VCaP (cell line): ENCODE data around the gene UBXN2A.
"Not testable (repeated sequence)": the region's sequence is repeated elsewhere in the genome, so short reads cannot be mapped to it uniquely, and the experiment has no call there.

Experiments used
- H3K27ac ChIP-seq: fragments of 450-650 bp; 2 replicates; pipeline ENCODE4 v1.5.1; 2017
- TF ChIP-seq, protein P1 (sequence below): fragments of 450-650 bp; conservative IDR thresholded peaks from 2 replicates; pipeline ENCODE4 v1.5.1; 2017; ENCODE audit warnings: mild to moderate bottlenecking, moderate library complexity

Gene UBXN2A

DNA sequence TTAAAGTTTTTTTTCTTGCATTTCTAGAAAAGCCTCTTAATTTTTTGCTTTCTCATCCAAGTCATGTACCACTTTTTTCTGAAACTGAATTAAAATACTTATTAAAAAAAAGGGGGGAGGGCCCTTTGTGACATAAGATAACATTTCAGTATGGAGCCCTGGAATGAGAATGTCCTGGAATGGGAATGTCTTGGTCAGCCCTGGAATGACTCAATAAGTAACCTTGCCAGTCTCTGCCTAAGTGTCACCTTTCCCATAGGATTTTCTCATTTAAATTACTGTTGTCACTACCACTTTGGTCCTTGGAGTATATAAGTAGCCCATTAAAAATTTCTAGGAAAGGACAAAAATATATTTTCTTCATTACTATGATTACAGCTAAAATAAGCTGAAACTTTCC lies 4.7 kb downstream of the UBXN2A start:
- TF ChIP-seq, protein P1, sequence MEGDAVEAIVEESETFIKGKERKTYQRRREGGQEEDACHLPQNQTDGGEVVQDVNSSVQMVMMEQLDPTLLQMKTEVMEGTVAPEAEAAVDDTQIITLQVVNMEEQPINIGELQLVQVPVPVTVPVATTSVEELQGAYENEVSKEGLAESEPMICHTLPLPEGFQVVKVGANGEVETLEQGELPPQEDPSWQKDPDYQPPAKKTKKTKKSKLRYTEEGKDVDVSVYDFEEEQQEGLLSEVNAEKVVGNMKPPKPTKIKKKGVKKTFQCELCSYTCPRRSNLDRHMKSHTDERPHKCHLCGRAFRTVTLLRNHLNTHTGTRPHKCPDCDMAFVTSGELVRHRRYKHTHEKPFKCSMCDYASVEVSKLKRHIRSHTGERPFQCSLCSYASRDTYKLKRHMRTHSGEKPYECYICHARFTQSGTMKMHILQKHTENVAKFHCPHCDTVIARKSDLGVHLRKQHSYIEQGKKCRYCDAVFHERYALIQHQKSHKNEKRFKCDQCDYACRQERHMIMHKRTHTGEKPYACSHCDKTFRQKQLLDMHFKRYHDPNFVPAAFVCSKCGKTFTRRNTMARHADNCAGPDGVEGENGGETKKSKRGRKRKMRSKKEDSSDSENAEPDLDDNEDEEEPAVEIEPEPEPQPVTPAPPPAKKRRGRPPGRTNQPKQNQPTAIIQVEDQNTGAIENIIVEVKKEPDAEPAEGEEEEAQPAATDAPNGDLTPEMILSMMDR, result no peak
- no peak overlapping the region for H3K27ac ChIP-seq

DNA sequence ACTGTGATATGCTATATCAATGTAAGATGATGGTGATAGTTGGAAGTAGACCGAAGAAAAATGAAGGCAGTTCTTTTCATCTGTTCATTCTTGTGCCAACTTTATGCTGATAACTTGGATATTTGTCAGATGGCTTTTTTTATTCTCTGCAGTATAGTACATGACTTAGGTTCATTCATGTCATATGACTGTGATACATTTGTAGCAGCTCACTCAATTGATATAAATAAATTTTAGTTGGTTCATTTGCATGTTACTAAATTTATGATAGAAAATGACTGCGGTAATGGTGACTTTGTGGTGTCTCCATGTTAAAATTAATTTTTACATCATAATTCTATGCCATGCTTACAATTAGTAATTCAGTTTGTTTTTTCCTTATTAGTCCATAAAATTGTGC lies 7.1 kb downstream of the UBXN2A start:
- TF ChIP-seq, protein P1, result no peak
- no peak overlapping the region for H3K27ac ChIP-seq

DNA sequence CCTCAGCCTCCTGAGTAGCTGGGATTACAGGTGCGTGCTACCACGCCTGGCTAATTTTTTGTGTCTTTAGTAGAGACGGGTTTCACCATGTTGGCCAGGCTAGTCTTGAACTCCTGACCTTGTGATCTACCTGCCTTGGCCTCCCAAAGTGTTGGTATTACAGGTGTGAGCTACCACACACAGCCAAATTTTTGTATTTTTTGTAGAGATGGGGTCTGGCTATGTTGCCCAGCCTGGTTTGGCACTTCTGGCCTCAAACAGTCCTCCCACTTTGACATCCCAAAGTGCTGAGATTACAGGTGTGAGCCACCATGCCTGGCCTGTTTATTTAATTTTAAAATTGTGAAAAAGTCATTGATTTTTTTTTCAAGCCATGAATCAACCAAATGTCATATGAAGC lies 12.3 kb downstream of the UBXN2A start:
- H3K27ac ChIP-seq, result not testable (repeated sequence)

DNA sequence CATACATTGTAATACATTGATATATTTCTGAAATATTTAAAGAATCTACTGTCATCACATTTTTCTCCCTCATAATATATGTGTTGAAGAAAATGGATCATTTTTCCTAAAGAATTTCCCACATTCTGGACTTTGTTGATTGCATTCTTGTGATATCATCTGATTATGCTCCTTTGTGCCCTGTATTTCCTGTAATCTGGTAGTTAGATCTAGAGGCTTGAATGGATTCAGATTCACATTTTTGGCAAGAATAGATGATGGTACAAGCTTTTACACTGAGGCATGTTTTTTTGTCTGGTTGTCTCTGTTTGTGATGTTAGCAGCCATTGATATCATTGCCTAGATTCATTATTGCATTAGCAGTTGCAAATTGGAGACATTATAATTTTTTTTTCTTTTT lies 13.4 kb downstream of the UBXN2A start:
- TF ChIP-seq, protein P1, result no peak
- no peak overlapping the region for H3K27ac ChIP-seq

DNA sequence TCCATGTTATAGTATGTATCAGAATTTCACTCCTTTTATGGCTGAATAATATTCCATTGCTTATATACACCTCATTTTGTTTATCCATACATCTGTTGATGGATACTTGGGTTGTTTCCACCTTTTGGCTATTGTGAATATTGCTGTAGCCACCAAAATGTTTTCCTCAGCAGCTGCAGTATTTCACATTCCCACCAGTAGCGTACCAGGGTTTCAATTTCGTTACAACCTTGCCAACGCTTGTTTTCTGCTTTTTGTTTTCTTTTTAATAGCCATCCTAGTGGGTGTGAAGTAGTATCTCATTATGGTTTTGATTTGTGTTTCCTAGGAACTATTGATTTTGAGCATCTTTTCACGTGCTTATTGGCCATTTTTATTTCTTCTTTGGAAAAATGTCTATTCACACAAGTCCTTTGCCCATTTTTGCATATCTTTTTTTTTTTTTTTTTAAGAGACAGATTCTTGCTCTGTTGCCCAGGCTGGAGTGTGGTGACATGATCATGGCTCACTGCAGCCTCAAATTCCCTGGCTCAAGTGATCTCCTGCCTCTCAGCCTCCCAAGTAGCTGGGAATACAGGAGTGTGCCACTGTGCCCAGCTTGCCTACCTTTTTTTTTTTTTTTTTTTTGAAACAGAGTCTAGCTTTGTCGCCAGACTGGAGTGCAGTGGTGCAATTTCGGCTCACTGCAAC lies 14.2 kb downstream of the UBXN2A start:
- no peak overlapping the region for H3K27ac ChIP-seq
- TF ChIP-seq, protein P1, result no peak

DNA sequence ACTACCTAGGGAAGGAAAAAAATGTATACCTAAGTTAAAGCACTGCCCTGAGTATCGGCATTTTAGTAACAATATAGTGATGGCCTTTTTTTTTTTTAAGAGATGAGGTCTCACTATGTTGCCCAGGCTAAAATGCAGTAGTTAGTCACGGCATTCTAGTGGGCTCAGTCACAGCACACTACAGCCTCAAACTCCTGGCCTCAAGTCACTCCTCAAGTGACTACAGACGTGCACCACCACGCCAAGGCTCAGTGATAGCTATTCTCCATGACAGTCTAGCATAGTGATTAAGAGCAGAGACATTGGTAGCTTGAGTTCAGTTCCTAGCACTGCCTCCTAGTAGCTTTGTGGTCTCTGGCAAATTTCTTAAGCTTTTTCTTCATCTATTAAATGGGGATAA lies 27.6 kb downstream of the UBXN2A start:
- TF ChIP-seq, protein P1, result no peak
- H3K27ac ChIP-seq, result no peak overlapping the region

DNA sequence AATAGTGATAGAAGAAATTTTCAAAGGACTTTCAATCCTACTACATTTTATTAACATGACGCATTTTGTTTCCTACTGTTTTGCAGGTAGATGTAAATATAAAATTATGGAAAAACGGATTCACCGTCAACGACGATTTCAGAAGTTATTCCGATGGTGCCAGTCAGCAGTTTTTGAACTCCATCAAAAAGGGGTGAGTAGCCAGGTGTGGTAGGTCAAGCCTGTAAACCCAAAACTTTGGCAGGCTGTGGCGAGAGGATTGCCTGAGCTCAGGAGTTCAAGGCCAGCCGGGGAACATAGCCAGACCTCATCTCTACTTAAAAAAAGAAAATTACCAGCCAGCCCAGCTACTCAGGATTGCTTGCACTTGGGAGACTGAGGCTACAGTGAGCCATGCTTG lies 36.6 kb downstream of the UBXN2A start:
- TF ChIP-seq, protein P1, result no peak
- no peak overlapping the region for H3K27ac ChIP-seq

DNA sequence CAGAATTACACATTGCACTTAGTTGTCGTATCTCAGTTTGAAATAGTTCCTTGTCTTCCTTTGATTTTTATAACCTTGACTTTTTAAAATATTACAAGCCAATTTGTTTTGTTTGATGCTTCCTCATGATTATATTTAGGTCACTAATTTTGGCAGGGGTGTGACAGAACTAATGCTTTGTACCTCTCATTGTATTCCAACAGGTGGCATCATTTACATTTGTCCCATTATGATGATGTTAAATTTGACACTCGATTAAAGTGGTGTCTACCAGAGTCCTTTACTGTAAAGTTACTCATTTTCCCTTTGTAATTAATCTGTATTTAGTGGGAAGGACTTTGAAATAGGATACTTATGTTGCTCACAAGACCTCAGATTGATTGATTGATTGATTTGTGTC lies 48.1 kb downstream of the UBXN2A start:
- TF ChIP-seq, protein P1, result peak; percentile 74
- H3K27ac ChIP-seq, result no peak overlapping the region
